GDM1 (cell line): ENCODE measurements around the gene SLC4A7.
A peak's percentile ranks its signal among the peaks of the same experiment; 100 is the strongest.
"Not testable (repeated sequence)": the region's sequence is repeated elsewhere in the genome, so short reads cannot be mapped to it uniquely, and the experiment has no call there.

Source experiments
- DNase-seq: peaks from one replicate; lab custom pipeline; 2025; lab: John Stamatoyannopoulos, UW

SLC4A7 gene

GRCh38 chr3:27428446-27428845 is 55.7 kb downstream of the SLC4A7 start:
- DNase-seq: no peak

GRCh38 chr3:27426926-27427325 is 57.3 kb downstream of the SLC4A7 start:
- no peak for DNase-seq

GRCh38 chr3:27425896-27426565 is 58.2 kb downstream of the SLC4A7 start:
- DNase-seq: no peak

GRCh38 chr3:27424812-27425521 is 59.2 kb downstream of the SLC4A7 start:
- not testable (repeated sequence) for DNase-seq

- no peak for DNase-seq
Measured at GRCh38 chr3:27423463-27423862, 60.7 kb downstream of the SLC4A7 start.

GRCh38 chr3:27422617-27423016 is 61.6 kb downstream of the SLC4A7 start:
- no peak for DNase-seq

- DNase-seq: no peak
Measured at GRCh38 chr3:27415202-27415601, 69.0 kb downstream of the SLC4A7 start.

GRCh38 chr3:27392950-27393679 is 91.1 kb downstream of the SLC4A7 start:
- no peak for DNase-seq

GRCh38 chr3:27392414-27392813 is 91.8 kb downstream of the SLC4A7 start:
- not testable (repeated sequence) for DNase-seq

GRCh38 chr3:27391796-27392195 is 92.4 kb downstream of the SLC4A7 start:
- DNase-seq: no peak

GRCh38 chr3:27387625-27388024 is 96.6 kb downstream of the SLC4A7 start:
- no peak for DNase-seq

- DNase-seq: no peak
Measured at GRCh38 chr3:27385504-27385903, 98.7 kb downstream of the SLC4A7 start.

- no peak for DNase-seq
Measured at GRCh38 chr3:27384191-27384590, 100.0 kb downstream of the SLC4A7 start.

- DNase-seq: no peak
Measured at GRCh38 chr3:27380433-27381357, 103.5 kb downstream of the SLC4A7 start.

- DNase-seq: no peak
Measured at GRCh38 chr3:27378331-27378730, 105.9 kb downstream of the SLC4A7 start.

GRCh38 chr3:27376109-27376772 is 107.9 kb downstream of the SLC4A7 start:
- DNase-seq: no peak

- DNase-seq: peak; percentile 74
Measured at GRCh38 chr3:27368831-27369607, 115.2 kb downstream of the SLC4A7 start, which contains the start of gene NEK10. TSS of gene NEK10 (minus strand) at chr3:27369383. CDS start at chr3:27352882, 16,501 bp downstream.

GRCh38 chr3:27366062-27366591 is 118.1 kb downstream of the SLC4A7 start:
- DNase-seq: no peak

- no peak for DNase-seq
Measured at GRCh38 chr3:27360113-27361078, 123.8 kb downstream of the SLC4A7 start.
